DOHH2 (cell line): Measurements from ENCODE around the gene SRM.
"Not testable (repeated sequence)": the region's sequence is repeated elsewhere in the genome, so short reads cannot be mapped to it uniquely, and the experiment has no call there.

Source experiments
- H3F3A ChIP-seq: fragments of 200-600 bp; sonication (generic), shearing (Covaris generic); 2 replicates; pipeline ENCODE4 v1.6.0; 2016; ENCODE audit warnings: antibody characterized with exemption, mild to moderate bottlenecking; ENCODE audit not compliant: control insufficient read depth, insufficient read depth
- H3K27ac ChIP-seq: fragments of 200-600 bp; sonication (generic); 2 replicates; pipeline ENCODE4 v1.5.1; 2014; ENCODE audit warnings: low read depth, mild to moderate bottlenecking, low read length, moderate library complexity
- H3K27me3 ChIP-seq: fragments of 200-600 bp; sonication (generic); 2 replicates; pipeline ENCODE4 v1.6.1; 2014; ENCODE audit warnings: mild to moderate bottlenecking, low read length, mixed read lengths; ENCODE audit not compliant: control insufficient read depth
- H3K36me3 ChIP-seq: fragments of 200-600 bp; sonication (generic); 2 replicates; pipeline ENCODE4 v1.6.1; 2014; ENCODE audit warnings: mild to moderate bottlenecking, low read length, moderate library complexity, mixed read lengths; ENCODE audit not compliant: control insufficient read depth
- H3K4me1 ChIP-seq: fragments of 200-600 bp; sonication (generic); 2 replicates; pipeline ENCODE4 v1.6.1; 2014; ENCODE audit warnings: mild to moderate bottlenecking, low read length, mixed read lengths; ENCODE audit not compliant: control insufficient read depth
- H3K4me2 ChIP-seq: fragments of 200-600 bp; sonication (generic); 2 replicates; pipeline ENCODE4 v1.6.0; 2014; ENCODE audit warnings: mild to moderate bottlenecking, low read length, moderate library complexity
- H3K4me3 ChIP-seq: fragments of 200-600 bp; sonication (generic); 2 replicates; pipeline ENCODE4 v1.5.1; 2014; ENCODE audit warnings: mild to moderate bottlenecking, low read length, mixed read lengths
- H3K79me2 ChIP-seq: fragments of 200-600 bp; sonication (generic); 2 replicates; pipeline ENCODE4 v1.6.1; 2014; ENCODE audit warnings: mild to moderate bottlenecking, low read length, mixed read lengths; ENCODE audit not compliant: control insufficient read depth
- H3K9me2 ChIP-seq: fragments of 200-600 bp; sonication (generic); replicated peaks from 2 replicates; pipeline ENCODE4 v1.6.1; 2014; ENCODE audit warnings: mild to moderate bottlenecking, low read length, mixed read lengths; ENCODE audit not compliant: control insufficient read depth
- H3K9me3 ChIP-seq: fragments of 200-600 bp; sonication (generic); 2 replicates; pipeline ENCODE4 v1.6.1; 2014; ENCODE audit warnings: antibody characterized with exemption, low read length, mixed read lengths; ENCODE audit not compliant: control insufficient read depth, insufficient read depth
- H4K20me1 ChIP-seq: fragments of 200-600 bp; sonication (generic); 2 replicates; pipeline ENCODE4 v1.6.0; 2014; ENCODE audit warnings: low read depth, mild to moderate bottlenecking, antibody characterized with exemption, low read length, moderate library complexity; ENCODE audit not compliant: control insufficient read depth, insufficient read depth
- EZH2phosphoT487 ChIP-seq: fragments of 200-600 bp; sonication (generic); IDR thresholded peaks from 2 replicates; pipeline ENCODE4 v1.6.1; 2017; ENCODE audit warnings: borderline replicate concordance, mild to moderate bottlenecking, antibody characterized with exemption, low read length, moderate library complexity, mixed read lengths
- TF ChIP-seq, protein P1 (sequence below): fragments of 200-600 bp; sonication (generic); IDR thresholded peaks from one replicate; pipeline ENCODE4 v1.5.1; 2014; ENCODE audit warnings: antibody characterized with exemption, mild to moderate bottlenecking, low read depth, low read length; ENCODE audit not compliant: poor library complexity, severe bottlenecking

SRM gene

DNA sequence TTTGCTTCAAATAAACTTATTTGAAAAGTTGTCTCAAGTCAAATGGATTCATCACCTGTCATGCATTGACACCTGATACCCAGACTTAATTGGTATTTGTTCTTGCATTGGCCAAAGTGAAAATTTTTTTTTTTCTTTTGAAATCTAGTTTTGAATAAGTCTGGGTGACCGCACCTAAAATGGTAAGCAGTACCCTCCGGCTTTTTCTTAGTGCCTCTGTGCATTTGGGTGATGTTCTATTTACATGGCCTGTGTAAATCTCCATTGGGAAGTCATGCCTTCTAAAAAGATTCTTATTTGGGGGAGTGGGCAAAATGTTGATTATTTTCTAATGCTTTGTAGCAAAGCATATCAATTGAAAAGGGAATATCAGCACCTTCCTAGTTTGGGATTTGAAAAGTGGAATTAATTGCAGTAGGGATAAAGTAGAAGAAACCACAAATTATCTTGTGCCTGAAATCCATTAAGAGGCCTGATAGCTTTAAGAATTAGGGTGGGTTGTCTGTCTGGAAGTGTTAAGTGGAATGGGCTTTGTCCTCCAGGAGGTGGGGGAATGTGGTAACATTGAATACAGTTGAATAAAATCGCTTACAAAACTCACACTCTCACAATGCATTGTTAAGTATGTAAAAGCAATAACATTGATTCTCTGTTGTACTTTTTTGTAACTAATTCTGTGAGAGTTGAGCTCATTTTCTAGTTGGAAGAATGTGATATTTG, 35.5 kb downstream of the SRM start:
- Histone ChIP-seq H3K9me2 (no peaks in the 10 kb centered on the region), H3K4me1 (no peaks in the 10 kb centered on the region), H3K27me3 (no peaks in the 10 kb centered on the region), H3K36me3 (peaks cover 86% of the 10 kb centered on the region), H3K4me2 (no peak overlapping the region), H3F3A (peaks cover 40% of the 10 kb centered on the region), H3K79me2 (peaks cover 5% of the 10 kb centered on the region), H3K9me3 (no peaks in the 10 kb centered on the region), H3K27ac (no peak overlapping the region), H4K20me1 (peaks cover 9% of the 10 kb centered on the region; the same call in 1 of the 2 replicates), H3K4me3 (no peak overlapping the region)
- no peak for TF ChIP-seq EZH2phosphoT487
- TF ChIP-seq, protein P1, sequence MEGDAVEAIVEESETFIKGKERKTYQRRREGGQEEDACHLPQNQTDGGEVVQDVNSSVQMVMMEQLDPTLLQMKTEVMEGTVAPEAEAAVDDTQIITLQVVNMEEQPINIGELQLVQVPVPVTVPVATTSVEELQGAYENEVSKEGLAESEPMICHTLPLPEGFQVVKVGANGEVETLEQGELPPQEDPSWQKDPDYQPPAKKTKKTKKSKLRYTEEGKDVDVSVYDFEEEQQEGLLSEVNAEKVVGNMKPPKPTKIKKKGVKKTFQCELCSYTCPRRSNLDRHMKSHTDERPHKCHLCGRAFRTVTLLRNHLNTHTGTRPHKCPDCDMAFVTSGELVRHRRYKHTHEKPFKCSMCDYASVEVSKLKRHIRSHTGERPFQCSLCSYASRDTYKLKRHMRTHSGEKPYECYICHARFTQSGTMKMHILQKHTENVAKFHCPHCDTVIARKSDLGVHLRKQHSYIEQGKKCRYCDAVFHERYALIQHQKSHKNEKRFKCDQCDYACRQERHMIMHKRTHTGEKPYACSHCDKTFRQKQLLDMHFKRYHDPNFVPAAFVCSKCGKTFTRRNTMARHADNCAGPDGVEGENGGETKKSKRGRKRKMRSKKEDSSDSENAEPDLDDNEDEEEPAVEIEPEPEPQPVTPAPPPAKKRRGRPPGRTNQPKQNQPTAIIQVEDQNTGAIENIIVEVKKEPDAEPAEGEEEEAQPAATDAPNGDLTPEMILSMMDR = no peak

- H3K27ac ChIP-seq = no peak overlapping the region
- H3F3A ChIP-seq = peaks cover 39% of the 10 kb centered on the region
- TF ChIP-seq EZH2phosphoT487 = no peak
- TF ChIP-seq, protein P1 = no peak
- H3K27me3 ChIP-seq = no peaks in the 10 kb centered on the region
- no peak overlapping the region for H3K4me2 ChIP-seq
- H3K79me2 ChIP-seq = peaks cover 15% of the 10 kb centered on the region
- peaks cover 95% of the 10 kb centered on the region for H3K36me3 ChIP-seq
- no peaks in the 10 kb centered on the region for H3K9me3 ChIP-seq
- no peak overlapping the region for H3K4me3 ChIP-seq
- no peaks in the 10 kb centered on the region for H3K4me1 ChIP-seq
- no peaks in the 10 kb centered on the region for H3K9me2 ChIP-seq
- H4K20me1 ChIP-seq = peaks cover 11% of the 10 kb centered on the region; the same call in 1 of the 2 replicates
Observed at GRCh38 chr1:11023201-11023600, 36.6 kb downstream of the SRM start.

DNA sequence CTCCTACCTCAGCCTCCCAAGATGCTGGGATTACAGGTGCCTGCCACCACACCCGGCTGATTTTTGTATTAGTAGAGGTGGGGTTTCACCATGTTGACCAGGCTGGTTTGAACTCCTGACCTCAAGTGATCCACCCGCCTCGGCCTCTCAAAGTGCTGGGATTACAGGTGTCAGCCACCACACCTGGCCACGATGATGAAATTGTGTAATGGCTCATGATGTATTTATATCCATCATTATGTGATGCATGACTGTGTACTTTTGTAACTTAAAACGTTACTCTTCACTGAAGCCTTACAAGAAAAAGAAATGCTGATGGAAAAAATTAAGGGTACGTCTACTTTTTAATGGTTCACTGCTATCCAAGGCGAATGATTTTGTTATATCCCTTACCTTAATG, 39.8 kb downstream of the SRM start:
- no peak overlapping the region for H3K4me3 ChIP-seq
- no peak overlapping the region for H3K27ac ChIP-seq
- peaks cover 21% of the 10 kb centered on the region; the same call in 1 of the 2 replicates for H4K20me1 ChIP-seq
- H3F3A ChIP-seq = peaks cover 17% of the 10 kb centered on the region
- H3K27me3 ChIP-seq = no peaks in the 10 kb centered on the region
- H3K9me2 ChIP-seq = no peaks in the 10 kb centered on the region
- H3K9me3 ChIP-seq = no peaks in the 10 kb centered on the region
- H3K4me2 ChIP-seq = no peak overlapping the region
- no peak for TF ChIP-seq EZH2phosphoT487
- TF ChIP-seq, protein P1 = no peak
- no peaks in the 10 kb centered on the region for H3K4me1 ChIP-seq
- peaks cover 39% of the 10 kb centered on the region for H3K79me2 ChIP-seq
- H3K36me3 ChIP-seq = peaks cover 89% of the 10 kb centered on the region

- not testable (repeated sequence) for H3K4me1 ChIP-seq, H3K27ac ChIP-seq, H3K4me2 ChIP-seq, H3K9me2 ChIP-seq, H3K9me3 ChIP-seq, H3K27me3 ChIP-seq, H3K4me3 ChIP-seq
- peaks cover 21% of the 10 kb centered on the region for H4K20me1 ChIP-seq
- H3K36me3 ChIP-seq = peaks cover 89% of the 10 kb centered on the region
- H3K79me2 ChIP-seq = peaks cover 45% of the 10 kb centered on the region
- H3F3A ChIP-seq = peaks cover 14% of the 10 kb centered on the region
Observed at GRCh38 chr1:11019358-11019757, 40.5 kb downstream of the SRM start.
